NT2/D1 (cell line): ENCODE data around the gene ATL1.

Source experiments
- DNase-seq: peaks from one replicate; pipeline ENCODE4 v3.0.0-alpha.2; 2011; ENCODE audit warnings: low read depth, low spot score
- H3K27me3 ChIP-seq: 2 replicates; pipeline ENCODE4 v1.6.0; 2011; ENCODE audit warnings: mild to moderate bottlenecking; ENCODE audit not compliant: insufficient read length, insufficient read depth
- H3K36me3 ChIP-seq: 2 replicates; pipeline ENCODE4 v1.6.1; 2011; ENCODE audit warnings: mild to moderate bottlenecking, low read length, mixed read lengths; ENCODE audit not compliant: insufficient read depth, insufficient read length
- H3K4me1 ChIP-seq: 2 replicates; pipeline ENCODE4 v1.5.1; 2011; ENCODE audit not compliant: insufficient read depth, insufficient read length
- H3K4me3 ChIP-seq: 2 replicates; pipeline ENCODE4 v1.5.1; 2011; ENCODE audit warnings: low read depth; ENCODE audit not compliant: insufficient read length
- H3K9ac ChIP-seq: 2 replicates; pipeline ENCODE4 v1.6.0; 2011; ENCODE audit warnings: low read depth; ENCODE audit not compliant: insufficient read length
- H3K9me3 ChIP-seq: 2 replicates; pipeline ENCODE4 v1.5.1; 2011; ENCODE audit warnings: mild to moderate bottlenecking, low read length; ENCODE audit not compliant: insufficient read depth
- SUZ12 ChIP-seq: IDR thresholded peaks from 2 replicates; pipeline ENCODE4 v1.6.1; 2011; ENCODE audit not compliant: insufficient read length, insufficient read depth; ENCODE audit errors: extremely low read depth
- YY1 ChIP-seq: IDR thresholded peaks from 2 replicates; pipeline ENCODE4 v1.6.1; 2011; ENCODE audit not compliant: insufficient read length, insufficient read depth
- ZNF274 ChIP-seq: IDR thresholded peaks from 2 replicates; pipeline ENCODE4 v1.6.1; 2011; ENCODE audit warnings: mild to moderate bottlenecking, low read depth, low read length

The ATL1 gene

GRCh38 chr14:50523271-50524041 lies 36.5 kb upstream of the ATL1 start:
- Histone ChIP-seq H3K9me3 (no peaks in the 10 kb centered on the region), H3K36me3 (peaks cover 2% of the 10 kb centered on the region), H3K9ac (no peak overlapping the region), H3K27me3 (no peaks in the 10 kb centered on the region), H3K4me3 (no peak overlapping the region), H3K4me1 (no peaks in the 10 kb centered on the region)
- TF ChIP-seq YY1 (no peak), ZNF274 (no peak), SUZ12 (no peak)
- DNase-seq = no peak

- Histone ChIP-seq H3K36me3 (peaks cover 8% of the 10 kb centered on the region), H3K27me3 (no peaks in the 10 kb centered on the region), H3K4me3 (no peak overlapping the region), H3K9me3 (no peaks in the 10 kb centered on the region), H3K9ac (no peak overlapping the region), H3K4me1 (no peaks in the 10 kb centered on the region)
- TF ChIP-seq ZNF274 = no peak
- no peak for TF ChIP-seq SUZ12
- TF ChIP-seq YY1 = no peak
- no peak for DNase-seq
Observed at GRCh38 chr14:50524060-50524459, 35.9 kb upstream of the ATL1 start.

GRCh38 chr14:50524731-50525515 lies 35.0 kb upstream of the ATL1 start:
- no peaks in the 10 kb centered on the region for H3K4me1 ChIP-seq
- DNase-seq = no peak
- H3K9ac ChIP-seq = no peak overlapping the region
- peaks cover 13% of the 10 kb centered on the region for H3K36me3 ChIP-seq
- no peak overlapping the region for H3K4me3 ChIP-seq
- TF ChIP-seq SUZ12 (no peak), YY1 (no peak), ZNF274 (no peak)
- H3K9me3 ChIP-seq = no peaks in the 10 kb centered on the region
- no peaks in the 10 kb centered on the region for H3K27me3 ChIP-seq

GRCh38 chr14:50528000-50528399 lies 31.9 kb upstream of the ATL1 start:
- TF ChIP-seq ZNF274 = no peak
- no peak for TF ChIP-seq SUZ12
- no peak for TF ChIP-seq YY1

GRCh38 chr14:50529288-50530179 lies 30.4 kb upstream of the ATL1 start:
- Histone ChIP-seq H3K4me1 (no peaks in the 10 kb centered on the region), H3K4me3 (no peak overlapping the region), H3K36me3 (peaks cover 15% of the 10 kb centered on the region), H3K27me3 (peaks cover 14% of the 10 kb centered on the region), H3K9ac (no peak overlapping the region), H3K9me3 (no peaks in the 10 kb centered on the region)
- no peak for DNase-seq
- TF ChIP-seq SUZ12 (no peak), YY1 (no peak), ZNF274 (no peak)

More at GRCh38 chr14:50528000-50528399, 31.9 kb upstream of the ATL1 start:
- DNase-seq = no peak
- Histone ChIP-seq H3K4me1 (no peaks in the 10 kb centered on the region), H3K36me3 (peaks cover 15% of the 10 kb centered on the region), H3K9ac (no peak overlapping the region), H3K27me3 (peaks cover 4% of the 10 kb centered on the region), H3K9me3 (no peaks in the 10 kb centered on the region), H3K4me3 (no peak overlapping the region)

GRCh38 chr14:50530358-50530757 lies 29.6 kb upstream of the ATL1 start:
- TF ChIP-seq YY1 = no peak
- TF ChIP-seq ZNF274 = no peak
- TF ChIP-seq SUZ12 = no peak
- no peak for DNase-seq
- Histone ChIP-seq H3K4me3 (no peak overlapping the region), H3K36me3 (peaks cover 15% of the 10 kb centered on the region), H3K9ac (no peak overlapping the region), H3K4me1 (no peaks in the 10 kb centered on the region), H3K27me3 (peaks cover 14% of the 10 kb centered on the region), H3K9me3 (no peaks in the 10 kb centered on the region)
